Measurements from ENCODE around the gene KIFC1. TPM values are rescaled to one million over a fixed set of nuclear protein-coding genes. Genes with fewer than 3 reads are reported as not detected.
A peak's percentile ranks its signal among the peaks of the same experiment; 100 is the strongest.

The KIFC1 gene
- polyA plus RNA-seq, 3 donors = 0.14 to 0.87 (median 0.68) TPM

DNA sequence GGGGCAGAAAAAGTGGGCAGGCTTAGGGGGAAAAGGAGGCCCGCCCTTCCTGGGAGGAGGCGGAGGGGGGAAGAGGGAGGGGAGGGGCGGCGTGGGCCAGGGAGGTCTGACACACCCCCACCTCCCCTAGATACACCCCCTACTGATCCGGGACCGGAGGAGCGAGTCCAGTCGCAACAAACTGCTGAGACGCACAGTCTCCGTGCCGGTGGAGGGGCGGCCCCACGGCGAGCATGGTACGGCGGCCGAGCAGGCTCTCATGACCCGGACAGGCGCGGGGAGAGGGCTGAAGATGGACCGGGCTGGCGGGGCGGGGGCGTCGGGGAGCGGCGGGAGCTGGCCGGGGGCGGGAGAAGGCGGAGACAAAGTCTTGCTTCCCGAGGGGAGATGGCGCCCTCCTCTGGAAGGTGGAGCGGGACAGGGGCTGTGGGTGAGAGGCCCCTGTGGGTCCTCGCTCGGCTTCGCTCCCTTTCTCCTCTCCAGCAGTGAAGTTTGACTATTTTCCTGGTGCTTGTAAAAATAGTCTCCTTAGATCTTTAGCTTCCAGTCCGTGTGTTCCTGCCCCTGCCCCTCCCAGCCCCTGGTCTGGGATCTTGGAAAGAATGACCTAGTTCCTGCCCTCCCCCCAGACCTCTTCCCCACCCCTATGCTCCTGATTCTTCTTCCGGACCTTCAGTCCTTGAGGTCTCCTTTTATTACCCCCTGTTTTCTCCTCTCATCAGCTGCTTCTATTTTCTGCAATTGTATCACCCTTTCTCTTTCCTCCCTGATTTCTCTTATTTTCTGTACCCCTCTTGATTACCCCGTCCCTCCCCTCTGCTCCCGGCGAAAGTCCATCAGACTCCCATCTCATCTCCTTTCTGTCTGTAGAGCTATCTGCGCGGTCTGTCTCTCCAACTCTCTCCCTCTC lies 34.3 kb downstream of the KIFC1 start:
- Histone ChIP-seq H3K36me3 (replicated peaks in 1 of 2; ENCODE audit: control insufficient read depth in 1 of 2, insufficient read depth in 2 of 2, low read length in 2 of 2) (no peaks in the 10 kb centered on the region), H3K4me2 (replicated peaks; ENCODE audit: extremely low read depth, low read length, poor library complexity, severe bottlenecking) (peak overlapping the region; percentile 86), H3K9ac (ENCODE audit: insufficient read depth, low read length, poor library complexity, severe bottlenecking) (peak overlapping the region; percentile 55), H3K9me3 (replicated peaks in 1 of 2; ENCODE audit: control insufficient read depth in 1 of 2, insufficient read depth in 1 of 2, low read length in 2 of 2) (no peaks in the 10 kb centered on the region), H3K27me3 (ENCODE audit: control insufficient read depth in 2 of 2, insufficient read depth in 2 of 2, low read length in 2 of 2) (no peaks in the 10 kb centered on the region), H2AFZ (ENCODE audit: insufficient read depth, low read depth, low read length, poor library complexity, severe bottlenecking) (peak overlapping the region; percentile 73), H3K79me2 (ENCODE audit: insufficient read depth, low read length) (no peaks in the 10 kb centered on the region), H3K4me3 (replicated peaks in 1 of 3; ENCODE audit: low read depth in 2 of 3, low read length in 3 of 3) (peak overlapping the region; percentile 47 to 76 (median 48)), H3K27ac (ENCODE audit: low read depth in 1 of 2, low read length in 2 of 2) (peak overlapping the region; percentile 29 to 65), H3K4me1 (ENCODE audit: control insufficient read depth in 1 of 2, insufficient read depth in 2 of 2, low read length in 2 of 2) (peaks cover 36 to 47% of the 10 kb centered on the region in 2 donors), H4K20me1 (ENCODE audit: insufficient read depth, low read length) (no peaks in the 10 kb centered on the region)
- intact Hi-C loops (cut with micrococcal nuclease) = no loop called here
- H3K4me1 Mint-ChIP-seq = peaks cover 56% of the 10 kb centered on the region
- 0% methylated on average over 15 of the region's 43 CpGs for WGBS (ENCODE audit: insufficient coverage)
- H3K27me3 Mint-ChIP-seq (ENCODE audit: low read depth in 3 of 3) = peaks cover 9 to 43% (median 20%) of the 10 kb centered on the region in 3 donors
- peak; percentile 46 to 70 (median 56) for DNase-seq
- H3K4me3 Mint-ChIP-seq = peak overlapping the region; percentile 86 to 96
- H3K9me3 Mint-ChIP-seq = peaks cover 0 to 7% (median 0%) of the 10 kb centered on the region in 7 donors
- TF ChIP-seq CTCF (IDR thresholded peaks at IDR 0.05) = peak; percentile 60
- peaks cover 2 to 11% of the 10 kb centered on the region in 2 donors for H3K36me3 Mint-ChIP-seq
- peak overlapping the region; percentile 70 to 88 (median 74) for H3K27ac Mint-ChIP-seq

DNA sequence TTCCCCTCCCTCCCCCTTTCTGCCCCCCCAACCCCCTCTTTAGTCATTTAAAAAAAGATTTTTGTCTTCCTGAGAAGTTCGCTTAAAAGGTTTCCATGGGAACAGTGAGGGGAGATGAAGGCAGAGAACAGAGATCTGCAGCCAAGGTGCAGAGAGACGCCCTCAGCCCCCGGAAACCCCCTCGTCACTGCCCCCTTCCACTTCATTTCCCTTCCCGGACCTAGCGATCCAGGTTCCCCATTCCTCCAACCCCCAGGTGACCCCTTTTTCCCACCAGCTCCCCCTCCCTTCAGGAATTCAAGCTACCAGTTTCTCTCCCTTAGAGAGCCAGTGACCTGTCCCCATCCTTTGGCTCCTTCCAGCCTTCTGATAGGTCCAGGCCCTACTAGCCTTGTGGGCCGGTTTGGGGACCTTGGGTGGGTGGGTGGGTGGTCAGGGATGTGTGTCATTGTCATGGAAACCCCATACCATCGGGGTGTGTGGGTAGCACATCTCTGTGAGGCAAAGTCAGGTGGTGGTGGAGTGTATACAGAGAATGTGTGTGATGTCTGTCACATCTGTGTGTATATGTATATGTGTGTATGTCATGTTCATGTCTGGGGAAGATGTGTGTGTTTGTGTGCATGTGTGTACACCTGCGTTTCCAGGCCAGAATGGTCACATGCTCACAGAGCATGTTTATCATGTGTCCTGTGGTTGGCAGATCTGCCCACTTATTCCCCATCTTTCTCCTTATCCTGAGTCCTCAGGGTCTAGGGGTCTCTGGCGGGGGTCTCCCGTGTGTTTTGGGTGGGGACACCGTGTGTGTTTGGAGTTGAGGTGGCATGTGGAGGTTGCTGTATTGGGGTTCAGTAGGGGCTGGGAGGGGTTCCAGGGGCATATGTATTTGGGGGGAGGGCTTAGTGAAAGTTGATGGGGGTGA lies 35.2 kb downstream of the KIFC1 start:
- H3K27ac ChIP-seq (ENCODE audit: low read depth in 1 of 2, low read length in 2 of 2) = no peak overlapping the region
- H2AFZ ChIP-seq (ENCODE audit: insufficient read depth, low read depth, low read length, poor library complexity, severe bottlenecking) = no peak overlapping the region
- no peaks in the 10 kb centered on the region for H3K79me2 ChIP-seq (ENCODE audit: insufficient read depth, low read length)
- H3K9me3 ChIP-seq (replicated peaks in 1 of 2; ENCODE audit: control insufficient read depth in 1 of 2, insufficient read depth in 1 of 2, low read length in 2 of 2) = no peaks in the 10 kb centered on the region
- H3K4me3 ChIP-seq (replicated peaks in 1 of 3; ENCODE audit: low read depth in 2 of 3, low read length in 3 of 3) = peak overlapping the region in 2 of 3 experiments; percentile 39 to 76
- H3K36me3 ChIP-seq (replicated peaks in 1 of 2; ENCODE audit: control insufficient read depth in 1 of 2, insufficient read depth in 2 of 2, low read length in 2 of 2) = no peaks in the 10 kb centered on the region
- H3K27me3 Mint-ChIP-seq (ENCODE audit: low read depth in 3 of 3) = peaks cover 7 to 36% (median 15%) of the 10 kb centered on the region in 3 donors
- peak overlapping the region in 6 of 7 donors; percentile 65 to 81 (median 78) for H3K27ac Mint-ChIP-seq
- 7% methylated on average over 8 of the region's 12 CpGs for WGBS (ENCODE audit: insufficient coverage)
- TF ChIP-seq CTCF (IDR thresholded peaks at IDR 0.05) = no peak
- H3K36me3 Mint-ChIP-seq = peaks cover 2 to 11% of the 10 kb centered on the region in 2 donors
- DNase-seq = peak in 1 of 3 donors; percentile 35
- no peak overlapping the region for H3K9ac ChIP-seq (ENCODE audit: insufficient read depth, low read length, poor library complexity, severe bottlenecking)
- H3K4me1 ChIP-seq (ENCODE audit: control insufficient read depth in 1 of 2, insufficient read depth in 2 of 2, low read length in 2 of 2) = peaks cover 46 to 56% of the 10 kb centered on the region in 2 donors
- H3K9me3 Mint-ChIP-seq = peaks cover 0 to 7% (median 0%) of the 10 kb centered on the region in 7 donors
- H3K4me2 ChIP-seq (replicated peaks; ENCODE audit: extremely low read depth, low read length, poor library complexity, severe bottlenecking) = peak overlapping the region; percentile 86
- intact Hi-C loops (cut with micrococcal nuclease) = no loop called here
- peaks cover 66% of the 10 kb centered on the region for H3K4me1 Mint-ChIP-seq
- no peaks in the 10 kb centered on the region for H3K27me3 ChIP-seq (ENCODE audit: control insufficient read depth in 2 of 2, insufficient read depth in 2 of 2, low read length in 2 of 2)
- peak overlapping the region; percentile 86 to 96 for H3K4me3 Mint-ChIP-seq
- no peaks in the 10 kb centered on the region for H4K20me1 ChIP-seq (ENCODE audit: insufficient read depth, low read length)
